Ammon's horn (tissue), 1 donor: ENCODE results near the gene SLC50A1.
"Not testable (repeated sequence)": the region's sequence is repeated elsewhere in the genome, so short reads cannot be mapped to it uniquely, and the experiment has no call there.

Experiments
- DNase-seq: peaks from one replicate; pipeline ENCODE4 v3.0.0-alpha.2; 2016; ENCODE audit warnings: low spot score

Gene SLC50A1

DNA sequence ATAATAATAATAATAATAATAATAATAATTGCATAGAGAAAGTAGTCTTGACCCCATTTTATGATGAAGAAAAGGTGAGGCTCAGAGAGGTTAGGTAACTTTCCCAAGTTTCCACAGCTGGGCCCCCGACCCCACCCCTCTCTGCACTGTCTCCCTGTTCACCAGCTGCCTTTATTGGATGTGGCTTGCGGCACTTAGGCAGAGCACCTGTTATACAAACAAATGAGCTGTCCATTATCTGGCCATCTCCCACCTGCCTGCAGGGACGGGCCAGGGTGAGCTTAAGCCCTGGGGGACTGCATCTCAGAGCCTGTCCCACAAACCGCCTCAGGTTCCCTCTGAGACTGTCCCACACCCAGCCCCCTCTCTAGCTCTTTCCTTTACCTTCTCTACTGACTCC is 18.0 kb upstream of the SLC50A1 start:
- no peak for DNase-seq

DNA sequence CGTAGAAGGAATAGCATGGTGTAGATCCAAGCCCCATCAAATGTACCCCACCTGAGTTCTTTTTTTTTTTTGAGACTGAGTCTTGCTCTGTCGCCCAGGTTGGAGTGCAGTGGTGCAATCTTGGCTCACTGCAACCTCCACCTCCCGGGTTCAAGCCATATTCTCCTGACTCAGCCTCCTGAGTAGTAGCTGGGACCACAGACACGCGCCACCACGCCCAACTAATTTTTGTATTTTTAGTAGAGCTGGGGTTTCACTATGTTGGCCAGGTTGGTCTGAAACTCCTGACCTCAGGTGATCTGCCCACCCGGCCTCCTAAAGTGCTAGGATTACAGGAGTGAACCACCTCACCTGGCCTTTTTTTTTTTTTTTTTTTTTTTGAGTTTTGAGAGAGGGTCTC is 17.6 kb upstream of the SLC50A1 start:
- DNase-seq = not testable (repeated sequence)

DNA sequence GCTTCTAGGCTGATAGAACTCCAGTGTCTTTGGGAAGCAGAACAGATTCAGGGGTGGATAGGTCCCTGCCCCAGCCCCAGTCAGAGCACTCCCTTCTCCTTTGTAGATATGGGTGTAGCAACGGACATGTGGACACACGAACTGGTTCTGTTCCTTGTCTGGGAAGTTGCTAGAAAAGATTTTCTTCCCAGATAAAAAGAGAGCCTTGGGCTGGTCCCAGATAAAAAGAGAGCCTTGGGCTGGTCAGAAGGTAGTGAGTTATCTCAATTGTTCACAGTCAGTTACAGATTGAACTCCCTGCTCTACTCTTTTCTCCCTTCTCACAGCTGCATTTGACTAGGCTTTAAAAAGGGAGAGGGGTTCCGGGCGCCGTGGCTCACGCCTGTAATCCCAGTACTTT is 15.4 kb upstream of the SLC50A1 start:
- no peak for DNase-seq

DNA sequence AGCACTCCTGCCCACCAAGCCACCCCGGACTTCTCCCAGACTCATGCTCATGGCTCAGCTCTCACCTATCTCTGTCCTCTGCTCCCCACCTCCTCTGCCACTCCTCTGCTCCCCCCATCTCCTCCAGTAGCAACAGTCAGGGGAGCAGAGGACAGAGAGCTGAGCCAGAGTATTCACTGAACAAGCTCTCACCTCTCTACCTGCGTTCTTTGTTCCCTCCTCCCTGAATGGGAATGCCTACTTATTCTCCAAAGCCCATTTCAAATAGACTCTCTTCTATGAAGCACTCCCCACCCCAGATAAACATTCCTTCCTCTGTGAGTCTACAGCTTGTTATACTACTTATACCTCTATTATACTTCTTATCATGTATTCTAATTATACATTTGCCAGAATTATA is 14.4 kb upstream of the SLC50A1 start:
- DNase-seq = no peak

DNA sequence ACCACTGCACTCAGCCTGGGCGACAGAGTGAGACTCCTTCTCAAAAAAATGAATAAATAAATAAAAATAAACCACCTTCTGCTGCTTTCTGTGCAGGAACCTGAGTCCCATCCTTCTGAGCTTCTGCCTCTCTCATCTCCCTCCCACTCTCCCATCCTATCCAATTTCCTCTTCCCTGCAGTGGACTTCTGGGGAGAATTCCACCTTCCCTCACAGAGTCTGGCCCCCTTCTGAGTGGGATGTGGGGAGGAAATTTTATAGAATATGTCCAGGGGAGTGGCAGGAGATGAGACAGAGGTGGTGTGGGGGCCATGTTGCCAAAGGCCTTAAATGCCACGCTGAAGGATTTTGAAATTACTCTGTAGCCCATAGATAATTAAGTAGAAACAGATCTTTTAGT is 13.3 kb upstream of the SLC50A1 start:
- no peak for DNase-seq

DNA sequence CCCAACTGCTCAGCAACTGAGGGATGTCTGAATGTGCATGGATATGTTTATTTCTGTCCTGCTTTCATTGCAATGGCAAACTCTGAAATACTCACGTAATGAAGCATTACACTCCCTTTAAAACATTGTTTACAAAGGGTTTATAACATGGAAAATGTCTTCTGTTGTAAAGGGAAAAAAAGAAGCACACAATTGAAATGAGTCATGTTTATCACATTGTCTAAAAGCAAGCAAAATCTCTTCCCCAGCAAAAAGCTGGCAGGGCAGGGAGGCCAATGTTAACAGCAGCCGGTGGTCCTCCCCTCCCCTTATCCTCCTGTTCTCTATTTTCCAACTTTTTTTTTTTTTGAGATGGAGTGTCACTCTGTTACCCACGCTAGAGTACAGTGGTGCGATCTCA is 11.9 kb upstream of the SLC50A1 start:
- DNase-seq = no peak

DNA sequence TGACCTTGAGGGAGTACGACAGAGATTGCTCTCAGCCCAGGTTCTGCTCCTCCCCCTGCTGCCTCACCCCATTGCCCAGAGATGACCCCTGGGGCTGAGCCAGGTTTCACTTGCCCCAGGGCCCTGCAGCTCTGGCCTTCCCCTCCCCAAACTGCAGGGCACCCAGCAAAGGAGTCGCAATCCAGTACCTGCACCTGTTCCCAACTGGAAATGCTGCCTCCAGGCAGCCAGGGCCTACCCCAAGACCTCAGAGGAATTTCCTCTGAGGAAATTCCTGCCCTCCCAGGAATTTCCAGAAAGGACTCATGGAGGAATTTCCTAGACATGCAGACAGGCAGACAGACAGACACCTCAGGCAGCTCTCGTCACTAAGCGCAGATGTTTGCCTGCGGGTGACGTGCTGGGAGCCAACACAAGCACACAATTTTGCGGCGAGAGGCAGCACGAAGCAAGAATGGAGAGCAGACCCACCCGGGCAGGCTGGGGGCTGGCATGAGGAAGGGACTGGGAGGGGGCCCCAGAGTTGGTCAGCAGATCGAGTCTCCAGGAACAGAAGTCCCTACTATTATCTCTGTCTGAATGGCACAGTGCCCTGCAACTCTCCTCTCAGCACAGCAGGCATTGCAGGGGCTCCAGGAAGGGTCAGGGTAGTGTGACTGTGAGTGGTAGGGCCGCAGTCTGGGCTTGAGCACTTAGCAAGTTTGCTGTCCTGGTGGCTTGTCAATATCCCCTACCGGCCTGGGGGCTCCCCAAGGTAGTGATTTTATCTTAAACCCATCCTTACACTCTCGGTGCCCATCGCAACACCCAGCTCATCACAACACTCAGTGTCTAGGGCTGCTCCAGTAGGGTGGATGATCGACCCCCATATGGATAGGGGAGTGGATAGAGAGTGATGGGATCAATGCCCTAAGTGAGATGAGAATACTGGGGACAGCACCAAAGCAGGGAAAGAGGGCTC is 10.9 kb upstream of the SLC50A1 start:
- no peak for DNase-seq

DNA sequence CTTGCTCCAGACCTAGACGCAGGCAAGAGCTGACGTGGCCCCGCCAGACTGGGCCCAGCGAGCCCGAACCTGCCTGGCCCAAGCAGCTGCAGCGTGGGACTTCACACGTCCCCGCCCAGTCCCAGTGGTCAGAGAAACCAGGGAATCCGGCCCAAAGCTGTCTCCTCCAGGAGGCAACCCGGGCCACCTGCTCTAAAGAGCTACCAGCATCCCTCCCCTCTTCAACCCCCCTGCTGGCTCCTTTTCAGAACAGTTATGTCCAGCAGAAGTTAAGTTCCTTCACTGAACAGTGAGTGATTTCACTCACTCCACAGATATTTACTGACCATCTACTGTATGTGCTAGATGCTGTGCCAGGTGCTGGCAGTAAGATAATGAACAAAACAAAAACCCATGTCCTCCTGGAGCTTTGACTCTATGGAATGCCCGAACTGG is 10.1 kb upstream of the SLC50A1 start:
- DNase-seq = no peak

DNA sequence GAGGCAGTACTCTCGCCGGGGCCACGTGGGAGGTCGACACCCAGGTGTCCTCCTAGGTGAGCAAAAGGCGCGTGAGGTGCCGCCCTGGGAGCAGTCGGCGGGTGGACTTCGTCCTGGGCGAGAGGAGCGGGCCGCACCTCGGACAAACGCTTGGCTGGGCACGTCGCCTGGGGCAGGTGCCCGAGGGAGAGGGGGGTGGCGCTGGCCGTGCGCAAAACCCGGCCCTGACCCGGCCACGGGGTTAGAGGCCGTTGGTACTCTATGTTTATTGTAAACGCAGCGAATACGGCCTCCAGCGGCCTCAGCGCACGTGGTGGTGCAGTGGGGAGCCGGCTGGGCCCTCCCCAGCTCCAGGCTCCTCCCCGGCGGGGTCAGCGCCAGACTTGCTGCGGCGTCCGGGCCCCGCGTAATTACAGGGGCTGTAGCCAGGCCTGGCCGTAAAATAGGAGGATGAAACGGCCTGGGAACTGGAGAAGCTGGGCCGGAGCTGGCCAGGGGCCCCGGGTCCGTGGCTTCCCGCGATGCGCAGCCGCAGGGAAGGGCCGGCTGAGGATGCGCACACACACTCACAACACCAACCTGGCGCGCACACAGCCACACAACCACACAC is 9.6 kb upstream of the SLC50A1 start:
- DNase-seq = peak; percentile 84

DNA sequence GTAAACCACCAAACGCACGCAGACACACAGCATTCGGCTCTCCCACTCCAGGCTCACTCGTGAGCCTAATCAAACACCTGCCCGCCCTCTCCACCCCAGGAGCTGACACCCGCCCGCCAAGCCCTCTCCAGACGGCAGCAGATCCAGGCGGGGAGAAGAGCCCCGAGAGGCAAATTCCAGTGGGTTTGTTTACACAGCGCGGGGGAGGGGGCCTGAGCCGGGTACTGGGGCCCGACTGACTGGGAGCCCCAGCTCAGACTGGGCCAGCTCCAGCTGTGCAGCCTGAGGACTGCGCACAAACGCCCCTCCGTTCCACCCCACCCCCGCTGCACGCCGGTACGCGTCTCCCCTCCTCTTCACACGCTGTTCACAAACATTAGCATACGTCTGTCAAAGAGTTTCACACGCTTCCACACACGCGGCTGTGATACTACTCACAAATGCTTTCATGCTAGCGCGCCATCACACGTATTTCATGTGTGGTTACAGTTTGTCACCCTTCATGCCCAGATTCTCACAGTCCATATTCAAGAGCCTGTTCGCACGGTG is 9.0 kb upstream of the SLC50A1 start:
- peak; percentile 78 for DNase-seq

DNA sequence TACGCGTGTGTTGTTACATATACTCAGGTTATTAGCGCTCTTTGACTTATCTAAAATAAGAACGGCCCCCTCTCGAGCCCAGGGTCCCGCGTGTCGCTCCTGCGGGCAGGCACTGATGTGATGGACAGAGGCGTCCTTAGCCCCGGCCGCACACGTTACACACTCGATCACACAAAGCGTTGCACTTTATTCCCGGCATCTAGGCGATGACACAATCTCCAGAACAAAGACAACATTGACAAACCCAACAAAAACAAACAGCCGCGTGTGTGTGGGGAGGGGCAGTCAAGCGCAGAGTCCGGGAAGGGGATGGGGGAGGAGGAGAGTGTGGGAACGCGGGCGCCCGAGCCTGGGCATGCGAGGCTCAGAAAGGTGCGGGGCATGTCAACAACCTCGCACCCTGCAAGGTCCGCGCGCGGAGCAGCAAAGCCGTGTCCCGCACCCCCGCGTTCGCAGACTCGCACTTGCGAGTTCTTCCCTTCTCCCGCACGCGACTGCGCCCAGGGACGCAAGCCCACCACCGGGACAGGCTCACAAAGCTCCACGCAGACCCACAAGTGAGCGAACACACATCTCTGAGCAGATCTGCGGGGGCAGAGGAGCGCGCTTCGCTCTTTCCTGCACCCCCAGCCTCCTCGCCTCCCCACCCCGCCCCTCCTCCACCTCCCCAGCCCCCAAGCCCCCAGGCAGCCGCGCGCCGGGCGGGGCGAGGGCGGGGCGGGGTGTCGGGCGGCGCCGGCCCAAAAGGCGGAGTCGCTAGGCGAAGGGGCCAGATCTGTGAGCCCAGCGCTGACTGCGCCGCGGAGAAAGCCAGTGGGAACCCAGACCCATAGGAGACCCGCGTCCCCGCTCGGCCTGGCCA is 8.3 kb upstream of the SLC50A1 start, which contains the start of gene EFNA1:
Gene EFNA1, plus strand, starts transcription at position 772 of the 862 bp plus-strand sequence. CDS start 102 bp downstream, outside the sequence.
- DNase-seq = peak; percentile 96

DNA sequence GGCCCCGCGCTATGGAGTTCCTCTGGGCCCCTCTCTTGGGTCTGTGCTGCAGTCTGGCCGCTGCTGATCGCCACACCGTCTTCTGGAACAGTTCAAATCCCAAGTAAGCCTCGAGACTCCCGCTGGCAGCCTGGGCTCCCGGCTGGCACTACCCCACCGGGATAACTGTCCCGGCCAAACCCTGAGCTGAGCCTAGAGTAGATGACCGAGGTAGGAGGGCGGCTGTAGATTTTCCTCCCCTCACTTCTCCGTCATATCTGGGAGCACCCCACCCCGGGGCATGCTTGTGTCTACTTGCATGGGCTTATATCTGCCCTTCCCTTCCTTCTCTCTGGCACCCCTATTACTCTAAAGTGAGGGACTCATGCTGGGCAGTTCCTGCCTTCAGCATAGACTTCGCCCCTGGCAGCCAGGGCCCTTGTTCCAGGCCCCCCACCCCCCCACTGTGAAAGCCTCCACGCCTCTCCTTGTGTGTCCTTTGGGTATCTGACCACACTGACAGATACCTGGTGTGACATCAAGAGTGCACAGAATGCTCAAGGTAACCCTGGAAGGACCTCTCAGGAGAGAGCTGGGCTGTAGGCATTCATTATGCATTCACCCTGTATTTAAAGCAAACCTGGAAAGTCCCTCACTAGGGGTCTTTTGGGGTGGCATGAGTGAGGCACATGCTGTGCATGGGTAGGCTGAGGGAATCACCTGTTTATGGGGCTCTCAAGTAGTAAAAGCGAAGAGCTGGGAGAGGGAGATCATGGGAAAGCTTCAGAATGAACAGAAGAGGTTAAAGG is 7.5 kb upstream of the SLC50A1 start:
- DNase-seq = no peak

DNA sequence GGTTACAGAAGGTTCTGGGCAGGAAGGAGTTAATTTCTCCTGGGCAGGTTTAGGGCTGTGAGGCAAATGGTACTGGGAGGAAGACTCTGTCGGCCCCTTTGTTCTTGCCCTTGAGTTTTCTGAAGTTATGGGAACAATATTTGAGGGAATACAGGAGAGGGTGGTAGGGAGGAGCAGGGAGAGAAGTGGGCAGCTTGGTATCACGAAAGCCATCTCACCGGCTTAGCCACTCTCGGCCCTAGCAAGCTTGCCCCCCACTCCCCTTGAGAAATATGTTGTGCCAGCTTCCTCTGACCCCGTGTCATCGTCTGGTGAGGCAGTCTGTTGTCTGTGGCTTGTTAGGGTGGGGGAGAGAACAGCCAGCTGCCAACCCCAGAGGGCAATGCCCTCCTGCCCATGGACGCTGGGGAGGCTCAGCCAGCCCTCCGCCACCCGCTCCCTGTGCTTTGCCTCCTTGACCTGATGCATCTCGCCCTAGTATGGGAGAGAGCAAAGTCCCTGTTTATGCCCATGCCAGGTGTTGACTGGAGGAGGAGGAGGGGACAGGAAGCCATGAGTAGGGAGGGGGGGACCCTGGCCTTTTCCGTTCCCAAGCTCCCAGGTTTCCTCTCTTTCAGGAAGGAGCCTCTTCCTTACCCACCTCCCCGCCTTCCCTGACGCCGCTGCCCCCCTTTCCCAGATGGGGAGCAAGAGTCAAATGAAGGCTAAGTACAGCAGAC is 6.7 kb upstream of the SLC50A1 start:
- DNase-seq = peak; percentile 77

DNA sequence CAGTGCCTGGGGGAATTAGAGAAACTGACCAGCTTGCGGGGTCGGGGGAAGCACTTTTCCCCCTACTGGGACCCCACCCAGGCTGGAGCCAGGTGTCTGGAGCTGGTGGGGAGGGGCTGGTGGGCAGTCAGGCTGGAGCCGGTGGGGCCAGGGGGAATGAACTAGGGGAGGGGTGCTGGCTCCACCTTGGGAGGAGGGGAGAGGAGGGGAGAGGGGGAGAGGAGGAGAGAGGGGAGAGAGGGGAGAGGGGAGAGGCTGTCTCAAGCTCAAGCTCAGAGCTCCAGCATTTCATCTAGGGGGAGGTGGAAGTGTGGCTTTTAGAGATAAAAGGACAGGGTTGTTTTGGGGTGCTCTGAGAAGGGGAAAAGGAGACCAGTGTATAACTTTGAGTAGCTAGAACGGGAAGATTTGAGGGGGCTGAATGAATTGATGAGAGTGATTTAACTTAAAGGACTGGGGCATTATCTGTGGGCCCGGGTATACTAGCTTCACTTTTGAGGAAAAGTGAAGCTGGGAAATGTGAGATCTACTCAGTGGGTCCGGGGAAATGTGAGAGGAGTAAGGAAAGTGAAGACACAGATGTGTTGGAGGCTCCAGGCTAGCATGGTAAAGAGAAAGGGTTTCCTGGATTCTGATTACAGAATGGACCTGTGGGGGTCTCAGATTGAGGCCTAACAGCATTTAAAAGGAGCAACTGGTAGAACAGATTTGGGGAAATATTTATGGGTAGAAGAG is 5.2 kb upstream of the SLC50A1 start:
- DNase-seq = no peak

DNA sequence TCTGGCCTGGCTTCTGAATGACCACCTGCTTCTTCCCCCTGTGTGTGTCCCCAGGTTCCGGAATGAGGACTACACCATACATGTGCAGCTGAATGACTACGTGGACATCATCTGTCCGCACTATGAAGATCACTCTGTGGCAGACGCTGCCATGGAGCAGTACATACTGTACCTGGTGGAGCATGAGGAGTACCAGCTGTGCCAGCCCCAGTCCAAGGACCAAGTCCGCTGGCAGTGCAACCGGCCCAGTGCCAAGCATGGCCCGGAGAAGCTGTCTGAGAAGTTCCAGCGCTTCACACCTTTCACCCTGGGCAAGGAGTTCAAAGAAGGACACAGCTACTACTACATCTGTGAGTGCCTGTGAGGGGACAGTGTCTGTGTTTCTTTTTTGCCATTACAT is 4.4 kb upstream of the SLC50A1 start:
- DNase-seq = no peak

DNA sequence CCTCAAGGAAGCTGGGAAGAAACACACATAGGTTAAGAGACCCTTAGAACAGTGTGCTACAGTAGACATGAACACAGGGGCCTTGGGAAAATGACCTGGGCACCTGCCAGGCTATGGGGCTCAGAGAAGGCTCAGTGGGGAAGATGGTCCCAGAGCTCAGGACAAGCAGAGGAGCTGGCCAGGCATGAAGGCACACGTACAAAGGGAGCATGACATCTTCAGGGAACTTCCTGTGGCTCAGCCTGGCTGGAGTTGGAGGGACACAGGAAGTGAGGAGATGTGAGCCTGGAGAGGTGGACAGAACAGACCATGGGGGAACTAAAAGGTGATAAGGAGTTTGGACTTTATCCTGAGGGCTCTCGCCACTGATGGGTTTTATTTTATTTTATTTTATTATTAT is 3.8 kb upstream of the SLC50A1 start:
- DNase-seq = no peak

DNA sequence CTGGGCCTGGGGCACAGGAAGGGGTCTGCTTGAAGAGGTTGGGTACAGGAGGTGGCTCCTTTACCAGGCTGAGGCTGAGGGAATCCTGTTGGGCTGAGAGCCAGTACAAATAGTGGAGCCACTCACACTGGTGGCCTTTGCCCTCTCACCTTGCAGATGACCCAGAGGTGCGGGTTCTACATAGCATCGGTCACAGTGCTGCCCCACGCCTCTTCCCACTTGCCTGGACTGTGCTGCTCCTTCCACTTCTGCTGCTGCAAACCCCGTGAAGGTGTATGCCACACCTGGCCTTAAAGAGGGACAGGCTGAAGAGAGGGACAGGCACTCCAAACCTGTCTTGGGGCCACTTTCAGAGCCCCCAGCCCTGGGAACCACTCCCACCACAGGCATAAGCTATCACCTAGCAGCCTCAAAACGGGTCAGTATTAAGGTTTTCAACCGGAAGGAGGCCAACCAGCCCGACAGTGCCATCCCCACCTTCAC is 1.8 kb upstream of the SLC50A1 start:
- no peak for DNase-seq

DNA sequence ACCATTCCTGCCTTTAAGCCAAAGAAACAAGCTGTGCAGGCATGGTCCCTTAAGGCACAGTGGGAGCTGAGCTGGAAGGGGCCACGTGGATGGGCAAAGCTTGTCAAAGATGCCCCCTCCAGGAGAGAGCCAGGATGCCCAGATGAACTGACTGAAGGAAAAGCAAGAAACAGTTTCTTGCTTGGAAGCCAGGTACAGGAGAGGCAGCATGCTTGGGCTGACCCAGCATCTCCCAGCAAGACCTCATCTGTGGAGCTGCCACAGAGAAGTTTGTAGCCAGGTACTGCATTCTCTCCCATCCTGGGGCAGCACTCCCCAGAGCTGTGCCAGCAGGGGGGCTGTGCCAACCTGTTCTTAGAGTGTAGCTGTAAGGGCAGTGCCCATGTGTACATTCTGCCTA is 1.3 kb upstream of the SLC50A1 start:
- DNase-seq = no peak

DNA sequence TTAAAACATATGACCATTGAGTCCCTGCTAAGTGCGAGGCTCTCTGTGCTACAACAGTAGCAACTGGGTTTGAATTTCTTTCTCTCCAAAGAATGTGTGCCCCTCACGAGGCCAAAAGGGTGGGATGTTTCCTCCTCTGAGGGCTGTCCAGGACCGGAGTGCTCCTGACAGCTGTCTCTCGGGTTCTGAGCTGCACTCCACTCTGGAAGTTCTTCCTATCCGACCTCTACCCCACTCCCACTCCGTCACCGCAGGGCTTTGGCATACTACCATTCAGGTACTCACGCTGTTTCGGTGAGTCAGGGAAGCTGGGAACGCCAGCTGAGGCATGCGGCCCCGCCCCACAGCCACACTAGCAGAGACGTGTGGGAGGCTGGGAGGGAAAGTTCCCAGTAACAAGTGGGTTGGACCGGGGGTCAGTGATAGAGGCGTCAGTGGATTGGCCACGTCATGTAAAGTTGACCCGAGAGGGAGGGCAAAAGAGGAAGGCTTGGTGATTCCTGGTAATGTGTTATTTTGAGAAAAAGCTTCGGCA is 705 bp upstream of the SLC50A1 start:
- peak; percentile 77 for DNase-seq
